ENCODE measurements around the gene EPHA3. TPM values are rescaled to one million over a fixed set of nuclear protein-coding genes. Genes with fewer than 3 reads are reported as not detected.

Gene EPHA3
- total and polyA plus RNA-seq, 4 donors, result 0.44 to 2.7 (median 1.2) TPM

GRCh38 chr3:89138048-89138447 lies 30.6 kb downstream of the EPHA3 start:
- TF ChIP-seq GABPA (IDR thresholded peaks at IDR 0.05 in 1 of 2, conservative IDR thresholded peaks at IDR 0.05 in 1 of 2) (no peak), NR2F2 (IDR thresholded peaks at IDR 0.05) (no peak), RAD21 (IDR thresholded peaks at IDR 0.05) (no peak), RXRA (IDR thresholded peaks at IDR 0.05) (no peak)
- TF ChIP-seq, protein P1, sequence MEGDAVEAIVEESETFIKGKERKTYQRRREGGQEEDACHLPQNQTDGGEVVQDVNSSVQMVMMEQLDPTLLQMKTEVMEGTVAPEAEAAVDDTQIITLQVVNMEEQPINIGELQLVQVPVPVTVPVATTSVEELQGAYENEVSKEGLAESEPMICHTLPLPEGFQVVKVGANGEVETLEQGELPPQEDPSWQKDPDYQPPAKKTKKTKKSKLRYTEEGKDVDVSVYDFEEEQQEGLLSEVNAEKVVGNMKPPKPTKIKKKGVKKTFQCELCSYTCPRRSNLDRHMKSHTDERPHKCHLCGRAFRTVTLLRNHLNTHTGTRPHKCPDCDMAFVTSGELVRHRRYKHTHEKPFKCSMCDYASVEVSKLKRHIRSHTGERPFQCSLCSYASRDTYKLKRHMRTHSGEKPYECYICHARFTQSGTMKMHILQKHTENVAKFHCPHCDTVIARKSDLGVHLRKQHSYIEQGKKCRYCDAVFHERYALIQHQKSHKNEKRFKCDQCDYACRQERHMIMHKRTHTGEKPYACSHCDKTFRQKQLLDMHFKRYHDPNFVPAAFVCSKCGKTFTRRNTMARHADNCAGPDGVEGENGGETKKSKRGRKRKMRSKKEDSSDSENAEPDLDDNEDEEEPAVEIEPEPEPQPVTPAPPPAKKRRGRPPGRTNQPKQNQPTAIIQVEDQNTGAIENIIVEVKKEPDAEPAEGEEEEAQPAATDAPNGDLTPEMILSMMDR (IDR thresholded peaks at IDR 0.05; ENCODE audit: low read depth, low read length, missing input control), result no peak
- Histone ChIP-seq H3K9ac (ENCODE audit: low read depth in 1 of 2, low read length in 2 of 2) (no peak overlapping the region), H3K4me3 (ENCODE audit: low read depth in 1 of 3, low read length in 3 of 3) (no peak overlapping the region), H3K4me1 (ENCODE audit: control insufficient read depth in 4 of 4, insufficient read depth in 4 of 4, low read length in 3 of 4) (no peaks in the 10 kb centered on the region), H3K9me3 (ENCODE audit: control insufficient read depth in 4 of 4, low read length in 3 of 4) (no peaks in the 10 kb centered on the region), H3K27me3 (ENCODE audit: control insufficient read depth in 4 of 4, insufficient read depth in 4 of 4, low read length in 3 of 4) (no peaks in the 10 kb centered on the region), H3K36me3 (ENCODE audit: control insufficient read depth in 4 of 4, insufficient read depth in 3 of 4, low read depth in 1 of 4, low read length in 3 of 4) (no peaks in the 10 kb centered on the region), H3K27ac (ENCODE audit: low read depth in 1 of 2, low read length in 2 of 2) (no peak overlapping the region)
- DNase-seq (ENCODE audit: low spot score), result no peak
- 74% methylated on average over 2 of the region's 2 CpGs for WGBS

GRCh38 chr3:89139870-89140269 lies 32.4 kb downstream of the EPHA3 start:
- no peaks in the 10 kb centered on the region for H3K9me3 ChIP-seq (ENCODE audit: control insufficient read depth in 4 of 4, low read length in 3 of 4)

More at GRCh38 chr3:89139870-89140269, 32.4 kb downstream of the EPHA3 start:
- no peaks in the 10 kb centered on the region for H3K36me3 ChIP-seq (ENCODE audit: control insufficient read depth in 4 of 4, insufficient read depth in 3 of 4, low read depth in 1 of 4, low read length in 3 of 4)
- no peak overlapping the region for H3K4me3 ChIP-seq (ENCODE audit: low read depth in 1 of 3, low read length in 3 of 3)
- H3K9ac ChIP-seq (ENCODE audit: low read depth in 1 of 2, low read length in 2 of 2), result no peak overlapping the region
- H3K27ac ChIP-seq (ENCODE audit: low read depth in 1 of 2, low read length in 2 of 2), result no peak overlapping the region
- H3K4me1 ChIP-seq (ENCODE audit: control insufficient read depth in 4 of 4, insufficient read depth in 4 of 4, low read length in 3 of 4), result no peaks in the 10 kb centered on the region
- peaks cover 0 to 2% (median 0%) of the 10 kb centered on the region in 4 donors for H3K27me3 ChIP-seq (ENCODE audit: control insufficient read depth in 4 of 4, insufficient read depth in 4 of 4, low read length in 3 of 4)
- 61% methylated on average over 3 of the region's 3 CpGs for WGBS
- TF ChIP-seq ATF3 (IDR thresholded peaks at IDR 0.05) (no peak), GABPA (IDR thresholded peaks at IDR 0.05 in 1 of 2, conservative IDR thresholded peaks at IDR 0.05 in 1 of 2) (no peak), EGR1 (IDR thresholded peaks at IDR 0.05; ENCODE audit: low read depth in 2 of 2) (no peak), YY1 (IDR thresholded peaks at IDR 0.05) (no peak), RAD21 (IDR thresholded peaks at IDR 0.05) (no peak), NR2F2 (IDR thresholded peaks at IDR 0.05) (no peak), JUND (IDR thresholded peaks at IDR 0.05) (no peak), TAF1 (conservative IDR thresholded peaks at IDR 0.05) (no peak), HNF4A (conservative IDR thresholded peaks at IDR 0.05) (no peak), SP1 (IDR thresholded peaks at IDR 0.05) (no peak), FOXA1 (IDR thresholded peaks at IDR 0.05) (no peak), HNF4G (IDR thresholded peaks at IDR 0.05) (no peak), FOXA2 (IDR thresholded peaks at IDR 0.05) (no peak)
- TF ChIP-seq, protein P2, sequence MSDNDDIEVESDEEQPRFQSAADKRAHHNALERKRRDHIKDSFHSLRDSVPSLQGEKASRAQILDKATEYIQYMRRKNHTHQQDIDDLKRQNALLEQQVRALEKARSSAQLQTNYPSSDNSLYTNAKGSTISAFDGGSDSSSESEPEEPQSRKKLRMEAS (IDR thresholded peaks at IDR 0.05), result no peak
- TF ChIP-seq, protein P3, sequence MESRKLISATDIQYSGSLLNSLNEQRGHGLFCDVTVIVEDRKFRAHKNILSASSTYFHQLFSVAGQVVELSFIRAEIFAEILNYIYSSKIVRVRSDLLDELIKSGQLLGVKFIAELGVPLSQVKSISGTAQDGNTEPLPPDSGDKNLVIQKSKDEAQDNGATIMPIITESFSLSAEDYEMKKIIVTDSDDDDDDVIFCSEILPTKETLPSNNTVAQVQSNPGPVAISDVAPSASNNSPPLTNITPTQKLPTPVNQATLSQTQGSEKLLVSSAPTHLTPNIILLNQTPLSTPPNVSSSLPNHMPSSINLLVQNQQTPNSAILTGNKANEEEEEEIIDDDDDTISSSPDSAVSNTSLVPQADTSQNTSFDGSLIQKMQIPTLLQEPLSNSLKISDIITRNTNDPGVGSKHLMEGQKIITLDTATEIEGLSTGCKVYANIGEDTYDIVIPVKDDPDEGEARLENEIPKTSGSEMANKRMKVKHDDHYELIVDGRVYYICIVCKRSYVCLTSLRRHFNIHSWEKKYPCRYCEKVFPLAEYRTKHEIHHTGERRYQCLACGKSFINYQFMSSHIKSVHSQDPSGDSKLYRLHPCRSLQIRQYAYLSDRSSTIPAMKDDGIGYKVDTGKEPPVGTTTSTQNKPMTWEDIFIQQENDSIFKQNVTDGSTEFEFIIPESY (IDR thresholded peaks at IDR 0.05), result no peak
- TF ChIP-seq, protein P1 (IDR thresholded peaks at IDR 0.05; ENCODE audit: low read depth, low read length, missing input control), result no peak
- TF ChIP-seq, protein P4, sequence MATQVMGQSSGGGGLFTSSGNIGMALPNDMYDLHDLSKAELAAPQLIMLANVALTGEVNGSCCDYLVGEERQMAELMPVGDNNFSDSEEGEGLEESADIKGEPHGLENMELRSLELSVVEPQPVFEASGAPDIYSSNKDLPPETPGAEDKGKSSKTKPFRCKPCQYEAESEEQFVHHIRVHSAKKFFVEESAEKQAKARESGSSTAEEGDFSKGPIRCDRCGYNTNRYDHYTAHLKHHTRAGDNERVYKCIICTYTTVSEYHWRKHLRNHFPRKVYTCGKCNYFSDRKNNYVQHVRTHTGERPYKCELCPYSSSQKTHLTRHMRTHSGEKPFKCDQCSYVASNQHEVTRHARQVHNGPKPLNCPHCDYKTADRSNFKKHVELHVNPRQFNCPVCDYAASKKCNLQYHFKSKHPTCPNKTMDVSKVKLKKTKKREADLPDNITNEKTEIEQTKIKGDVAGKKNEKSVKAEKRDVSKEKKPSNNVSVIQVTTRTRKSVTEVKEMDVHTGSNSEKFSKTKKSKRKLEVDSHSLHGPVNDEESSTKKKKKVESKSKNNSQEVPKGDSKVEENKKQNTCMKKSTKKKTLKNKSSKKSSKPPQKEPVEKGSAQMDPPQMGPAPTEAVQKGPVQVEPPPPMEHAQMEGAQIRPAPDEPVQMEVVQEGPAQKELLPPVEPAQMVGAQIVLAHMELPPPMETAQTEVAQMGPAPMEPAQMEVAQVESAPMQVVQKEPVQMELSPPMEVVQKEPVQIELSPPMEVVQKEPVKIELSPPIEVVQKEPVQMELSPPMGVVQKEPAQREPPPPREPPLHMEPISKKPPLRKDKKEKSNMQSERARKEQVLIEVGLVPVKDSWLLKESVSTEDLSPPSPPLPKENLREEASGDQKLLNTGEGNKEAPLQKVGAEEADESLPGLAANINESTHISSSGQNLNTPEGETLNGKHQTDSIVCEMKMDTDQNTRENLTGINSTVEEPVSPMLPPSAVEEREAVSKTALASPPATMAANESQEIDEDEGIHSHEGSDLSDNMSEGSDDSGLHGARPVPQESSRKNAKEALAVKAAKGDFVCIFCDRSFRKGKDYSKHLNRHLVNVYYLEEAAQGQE (IDR thresholded peaks at IDR 0.05), result no peak
- DNase-seq (ENCODE audit: low spot score), result no peak

Data from liver (tissue), 9 donors.